GM23338 (cell line): ENCODE results near the gene DYNC2LI1. TPM values are rescaled to one million over a fixed set of nuclear protein-coding genes. Genes with fewer than 3 reads are reported as not detected.

Experiments used
- ATAC-seq: fragments of 200-7000 bp; cut with Tn5 transposase; 3 replicates; pipeline ENCODE4 v1.9.1; 2020
- DNase-seq: peaks from one replicate; pipeline ENCODE4 v3.0.0-alpha.2; 2015; ENCODE audit warnings: low spot score
- H2AFZ ChIP-seq: fragments of 200-600 bp; sonication (generic); 2 replicates; pipeline ENCODE4 v1.8.0; 2016; ENCODE audit warnings: antibody characterized with exemption, mild to moderate bottlenecking, moderate library complexity
- H3F3A ChIP-seq: fragments of 200-600 bp; sonication (generic); replicated peaks from 2 replicates; pipeline ENCODE4 v1.8.0; 2017; ENCODE audit warnings: antibody characterized with exemption, mixed run types, low read depth
- H3K27ac ChIP-seq: fragments of 200-600 bp; sonication (generic); 2 replicates; pipeline ENCODE4 v1.6.1; 2016; ENCODE audit warnings: low read depth
- H3K27me3 ChIP-seq: fragments of 200-600 bp; sonication (generic); 2 replicates; pipeline ENCODE4 v1.8.0; 2016; ENCODE audit warnings: mild to moderate bottlenecking, mixed run types, moderate library complexity; ENCODE audit not compliant: insufficient read depth
- H3K36me3 ChIP-seq: fragments of 200-600 bp; sonication (generic); 2 replicates; pipeline ENCODE4 v1.8.0; 2016; ENCODE audit warnings: mild to moderate bottlenecking; ENCODE audit not compliant: insufficient read depth
- H3K4me1 ChIP-seq: fragments of 200-600 bp; sonication (generic); 2 replicates; pipeline ENCODE4 v1.8.0; 2016; ENCODE audit warnings: mild to moderate bottlenecking, moderate library complexity; ENCODE audit not compliant: insufficient read depth
- H3K4me2 ChIP-seq: fragments of 200-600 bp; sonication (generic); 2 replicates; pipeline ENCODE4 v1.7.1; 2017; ENCODE audit warnings: mixed run types
- H3K4me3 ChIP-seq: fragments of 200-600 bp; sonication (generic); 2 replicates; pipeline ENCODE4 v1.6.1; 2016; ENCODE audit warnings: mixed run types
- H3K79me2 ChIP-seq: fragments of 200-600 bp; sonication (generic); replicated peaks from 2 replicates; pipeline ENCODE4 v1.8.0; 2017; ENCODE audit warnings: mild to moderate bottlenecking; ENCODE audit not compliant: insufficient read depth
- H3K9me2 ChIP-seq: fragments of 200-600 bp; sonication (generic); 2 replicates; pipeline ENCODE4 v1.8.0; 2017; ENCODE audit not compliant: insufficient read depth
- H4K20me1 ChIP-seq: fragments of 200-600 bp; sonication (generic); replicated peaks from 2 replicates; pipeline ENCODE4 v1.8.0; 2017; ENCODE audit warnings: mild to moderate bottlenecking; ENCODE audit not compliant: insufficient read depth
- H3K27ac Mint-ChIP-seq: 2 replicates; pipeline ENCODE4 v1.8.0; 2020; ENCODE audit warnings: inconsistent platforms, mild to moderate bottlenecking, moderate library complexity, mixed read lengths
- H3K27me3 Mint-ChIP-seq: 3 replicates; pipeline ENCODE4 v1.8.0; 2022; ENCODE audit warnings: low read depth, mild to moderate bottlenecking, moderate library complexity, mixed read lengths, inconsistent platforms; ENCODE audit not compliant: insufficient read depth, poor library complexity
- H3K36me3 Mint-ChIP-seq: 3 replicates; pipeline ENCODE4 v1.8.0; 2021; ENCODE audit warnings: low read depth, mild to moderate bottlenecking, inconsistent platforms, moderate library complexity, mixed read lengths
- H3K4me1 Mint-ChIP-seq: 3 replicates; pipeline ENCODE4 v1.8.0; 2020; ENCODE audit warnings: mild to moderate bottlenecking, inconsistent platforms, mixed read lengths
- H3K4me3 Mint-ChIP-seq: 3 replicates; pipeline ENCODE4 v1.8.0; 2021; ENCODE audit warnings: moderate library complexity, mild to moderate bottlenecking, inconsistent platforms, mixed read lengths
- H3K9me3 Mint-ChIP-seq: 3 replicates; pipeline ENCODE4 v1.8.0; 2020; ENCODE audit warnings: moderate library complexity, mild to moderate bottlenecking, inconsistent platforms, mixed read lengths
- CREB1 ChIP-seq: fragments of 250-450 bp; sonication (Bioruptor Pico); IDR thresholded peaks from 2 replicates; pipeline ENCODE4 v1.5.0; 2020; ENCODE audit warnings: low read depth, mild to moderate bottlenecking, moderate library complexity
- CTCF ChIP-seq, 2 experiments: fragments of 200-600 bp in 1 of 2; sonication (generic) in 1 of 2; conservative IDR thresholded peaks; 2 replicates each; pipeline versions ENCODE4 v1.5.1 to v1.6.1; 2016 to 2017; ENCODE audit warnings: antibody characterized with exemption in 2 of 2, low read depth in 2 of 2, mild to moderate bottlenecking in 2 of 2, moderate library complexity in 1 of 2
- EZH2 ChIP-seq: fragments of 200-600 bp; sonication (generic); IDR thresholded peaks from one replicate; pipeline ENCODE4 v1.8.0; 2017; ENCODE audit warnings: antibody characterized with exemption, mild to moderate bottlenecking, low read depth; ENCODE audit not compliant: unreplicated experiment
- EZH2phosphoT487 ChIP-seq: fragments of 200-600 bp; sonication (generic); IDR thresholded peaks from one replicate; pipeline ENCODE4 v1.8.1; 2018; ENCODE audit warnings: antibody characterized with exemption; ENCODE audit not compliant: unreplicated experiment
- JUNB ChIP-seq: IDR thresholded peaks from one replicate; pipeline ENCODE4 v1.6.1; 2016; ENCODE audit warnings: antibody characterized with exemption; ENCODE audit not compliant: unreplicated experiment
- NANOG ChIP-seq: IDR thresholded peaks from 2 replicates; pipeline ENCODE4 v1.6.1; 2016; ENCODE audit warnings: antibody characterized with exemption, borderline replicate concordance
- POLR2AphosphoS5 ChIP-seq: IDR thresholded peaks from 2 replicates; pipeline ENCODE4 v1.6.1; 2016; ENCODE audit warnings: antibody characterized with exemption, low read depth
- STAT1 ChIP-seq: IDR thresholded peaks from one replicate; pipeline ENCODE4 v1.6.1; 2016; ENCODE audit warnings: antibody characterized with exemption; ENCODE audit not compliant: unreplicated experiment
- ZNF114 ChIP-seq: fragments of 250-450 bp; sonication (Bioruptor Pico); IDR thresholded peaks from 2 replicates; pipeline ENCODE4 v1.5.0; 2020; ENCODE audit warnings: mild to moderate bottlenecking, moderate library complexity
- ZNF331 ChIP-seq: fragments of 250-450 bp; sonication (Bioruptor Pico); IDR thresholded peaks from 2 replicates; pipeline ENCODE4 v1.5.0; 2020; ENCODE audit warnings: low read depth, mild to moderate bottlenecking, moderate library complexity
- polyA plus RNA-seq: library from polyadenylated mRNA; unstranded; fragments of >200 nt; fragmentation: Nextera tagmentation; extraction: Ambion mirVana; gene quantifications from 2 replicates; pipeline ENCODE4 v1.2.1, GENCODE V29; 2016
- total RNA-seq: library from RNA; depleted of rRNA; stranded (reverse); fragments of >200 nt; shearing (Covaris generic); gene quantifications from 2 replicates; pipeline ENCODE4 v1.2.3, GENCODE V29; 2014
- TF ChIP-seq, protein P1 (sequence below): IDR thresholded peaks from 2 replicates; pipeline ENCODE4 v1.6.1; 2016; ENCODE audit warnings: antibody characterized with exemption

DYNC2LI1 gene
- total and polyA plus RNA-seq, 2 experiments from 2014 or later, result 8.4 to 11.5 TPM

DNA sequence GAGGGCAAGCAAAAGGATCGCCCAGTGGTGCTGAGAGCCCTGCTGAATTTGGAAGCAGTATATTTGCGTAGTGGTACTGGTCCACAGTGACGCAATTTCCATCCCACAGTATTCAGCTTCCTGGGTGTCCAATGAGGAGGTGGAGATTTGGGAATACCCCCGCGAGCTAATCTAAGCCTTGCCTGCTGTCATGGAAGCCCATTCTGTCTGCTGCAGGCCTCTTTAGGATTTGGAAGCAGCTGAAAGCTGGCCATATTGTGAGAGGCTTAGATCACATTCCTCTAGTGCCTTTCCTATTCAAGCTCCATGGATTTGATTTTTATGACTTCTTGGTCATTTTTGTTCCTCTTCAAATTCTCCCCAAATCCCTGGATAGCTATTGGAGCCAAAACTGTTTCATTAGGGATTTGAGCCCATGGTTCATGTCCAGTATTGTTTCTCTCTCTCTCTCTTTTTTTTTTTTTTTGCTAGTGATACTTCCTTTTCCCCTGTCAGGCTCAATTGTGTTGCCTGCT, 22.3 kb upstream of the DYNC2LI1 start (continued):
- TF ChIP-seq EZH2 (no peak), ZNF114 (CRISPR knock-in tag) (no peak), JUNB (no peak), STAT1 (no peak), CTCF (conservative IDR thresholded peaks at IDR 0.05; ENCODE audit: low read depth in 2 of 2) (no peak), NANOG (no peak), ZNF331 (CRISPR knock-in tag) (no peak)
- TF ChIP-seq, protein P1, sequence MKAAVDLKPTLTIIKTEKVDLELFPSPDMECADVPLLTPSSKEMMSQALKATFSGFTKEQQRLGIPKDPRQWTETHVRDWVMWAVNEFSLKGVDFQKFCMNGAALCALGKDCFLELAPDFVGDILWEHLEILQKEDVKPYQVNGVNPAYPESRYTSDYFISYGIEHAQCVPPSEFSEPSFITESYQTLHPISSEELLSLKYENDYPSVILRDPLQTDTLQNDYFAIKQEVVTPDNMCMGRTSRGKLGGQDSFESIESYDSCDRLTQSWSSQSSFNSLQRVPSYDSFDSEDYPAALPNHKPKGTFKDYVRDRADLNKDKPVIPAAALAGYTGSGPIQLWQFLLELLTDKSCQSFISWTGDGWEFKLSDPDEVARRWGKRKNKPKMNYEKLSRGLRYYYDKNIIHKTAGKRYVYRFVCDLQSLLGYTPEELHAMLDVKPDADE, result no peak

DNA sequence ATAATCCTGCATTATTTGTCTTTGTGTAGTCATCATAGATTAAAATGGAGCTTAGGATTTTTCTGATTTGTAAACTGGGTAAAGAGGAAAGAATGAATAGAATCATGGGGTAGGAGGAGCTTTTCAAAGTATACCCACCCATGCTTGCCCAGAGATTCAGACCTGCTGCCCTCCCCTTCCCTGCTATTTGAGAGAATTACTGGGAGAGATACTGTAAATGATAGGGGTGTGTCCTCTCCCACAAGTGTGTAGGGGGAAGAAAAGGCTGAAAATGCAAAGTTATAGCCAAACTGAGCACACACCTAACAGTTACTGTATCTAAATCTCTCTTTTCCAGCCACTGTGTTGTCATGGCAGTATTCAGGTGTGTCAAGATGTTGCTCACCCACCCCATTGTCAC, 21.5 kb upstream of the DYNC2LI1 start:
- DNase-seq (no peak), ATAC-seq (no peak)
- H3K9me3 Mint-ChIP-seq, result no peaks in the 10 kb centered on the region
- no peak overlapping the region for H3K27ac Mint-ChIP-seq
- Histone ChIP-seq H3K27ac (no peak overlapping the region), H3F3A (no peaks in the 10 kb centered on the region), H3K4me1 (no peaks in the 10 kb centered on the region), H3K79me2 (no peaks in the 10 kb centered on the region), H4K20me1 (no peaks in the 10 kb centered on the region), H2AFZ (no peak overlapping the region), H3K4me3 (no peak overlapping the region), H3K9me2 (0 out of 2 replicates have a peak, but pooled peaks cover 4% of the 10 kb centered on the region), H3K36me3 (no peaks in the 10 kb centered on the region), H3K4me2 (no peak overlapping the region), H3K27me3 (no peaks in the 10 kb centered on the region)
- no peak overlapping the region for H3K4me3 Mint-ChIP-seq
- TF ChIP-seq EZH2phosphoT487, result no peak
- H3K4me1 Mint-ChIP-seq, result peaks cover 9% of the 10 kb centered on the region
- peaks cover 3% of the 10 kb centered on the region; the same call in 2 of the 3 replicates for H3K36me3 Mint-ChIP-seq
- H3K27me3 Mint-ChIP-seq, result peaks cover 4% of the 10 kb centered on the region

DNA sequence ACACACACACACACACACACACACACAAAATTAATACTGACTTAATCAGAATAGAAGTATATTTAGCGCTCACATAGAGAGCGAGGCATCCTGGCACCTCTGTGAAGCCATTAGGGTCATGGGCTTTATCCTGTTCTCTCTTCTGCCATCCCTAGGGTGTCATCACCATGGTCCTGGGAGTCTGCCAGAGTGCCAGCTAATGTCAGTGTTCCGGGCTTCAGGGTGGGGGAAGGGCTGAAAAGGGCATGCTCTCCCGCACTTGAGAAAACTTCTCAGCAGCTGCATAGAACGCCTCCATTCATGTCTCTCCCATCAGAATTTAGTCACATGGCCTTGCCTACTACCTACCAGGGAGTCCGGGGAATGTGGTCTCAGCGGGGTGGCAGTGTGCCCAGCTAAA, 19.7 kb upstream of the DYNC2LI1 start:
- H3K4me3 ChIP-seq, result no peak overlapping the region
- H4K20me1 ChIP-seq, result no peaks in the 10 kb centered on the region
- no peaks in the 10 kb centered on the region for H3K27me3 ChIP-seq
- DNase-seq, result peak; percentile 28
- H3K27ac ChIP-seq, result no peak overlapping the region
- no peak overlapping the region for H3K4me3 Mint-ChIP-seq
- no peaks in the 10 kb centered on the region for H3K36me3 ChIP-seq
- peaks cover 4% of the 10 kb centered on the region for H3K27me3 Mint-ChIP-seq
- H3K4me1 ChIP-seq, result no peaks in the 10 kb centered on the region
- peak; percentile 39; the same call in 2 of the 3 replicates for ATAC-seq
- H3K27ac Mint-ChIP-seq, result no peak overlapping the region; the same call in 1 of the 2 replicates
- 0 out of 2 replicates have a peak, but pooled peaks cover 4% of the 10 kb centered on the region for H3K9me2 ChIP-seq
- peaks cover 3% of the 10 kb centered on the region; the same call in 2 of the 3 replicates for H3K36me3 Mint-ChIP-seq
- TF ChIP-seq POLR2AphosphoS5 (no peak), CREB1 (CRISPR knock-in tag) (no peak), JUNB (no peak), EZH2 (no peak), NANOG (no peak)
- no peak overlapping the region for H2AFZ ChIP-seq
- no peaks in the 10 kb centered on the region for H3F3A ChIP-seq
- peaks cover 16% of the 10 kb centered on the region for H3K4me1 Mint-ChIP-seq
- H3K79me2 ChIP-seq, result no peaks in the 10 kb centered on the region
- no peak overlapping the region for H3K4me2 ChIP-seq
- no peaks in the 10 kb centered on the region for H3K9me3 Mint-ChIP-seq
